HL-60 (cell line): Measurements from ENCODE around the gene CFAP43.
A peak's percentile ranks its signal among the peaks of the same experiment; 100 is the strongest.

Source experiments
- CTCF ChIP-seq: IDR thresholded peaks from one replicate; pipeline ENCODE4 v1.5.1; 2011; ENCODE audit warnings: low read length, control low read depth, inconsistent platforms; ENCODE audit not compliant: insufficient read depth
- GABPA ChIP-seq: IDR thresholded peaks from 2 replicates; pipeline ENCODE4 v1.6.1; 2012; ENCODE audit warnings: low read depth
- POLR2AphosphoS5 ChIP-seq: IDR thresholded peaks from 2 replicates; pipeline ENCODE4 v1.6.1; 2012; ENCODE audit warnings: low read depth
- REST ChIP-seq: IDR thresholded peaks from 2 replicates; pipeline ENCODE4 v1.6.1; 2012; ENCODE audit warnings: low read depth; ENCODE audit not compliant: insufficient replicate concordance
- SPI1 ChIP-seq: IDR thresholded peaks from 2 replicates; pipeline ENCODE4 v1.6.1; 2012; ENCODE audit warnings: low read depth, mild to moderate bottlenecking, borderline replicate concordance

- no peak for TF ChIP-seq GABPA
- no peak for TF ChIP-seq CTCF
- peak; percentile 4; the same call in 1 of the 2 replicates for TF ChIP-seq POLR2AphosphoS5
- TF ChIP-seq REST = no peak
- TF ChIP-seq SPI1 = no peak
These were observed at the start of gene CFAP43 for GRCh38 chr10:104231784-104232612.
